ENCODE results near the gene HTR2C. TPM values are rescaled to one million over a fixed set of nuclear protein-coding genes. Genes with fewer than 3 reads are reported as not detected.

Gene HTR2C
- total and polyA plus RNA-seq, 2 of the 4 experiments (the other 2 are of a cell fraction): not detected

Small RNA genes lying within 50 kb of the gene (microRNA-seq; reads per million reads assigned to microRNA genes)
- gene AL355812.1 (ENCODE audit: insufficient read depth, insufficient read length): not detected
- gene MIR1264 (ENCODE audit: insufficient read depth in 1 of 2, insufficient read length in 1 of 2, unreplicated experiment in 1 of 2): 0 reads per million in 2 experiments
- gene MIR1298 (ENCODE audit: insufficient read depth in 1 of 2, insufficient read length in 1 of 2, unreplicated experiment in 1 of 2): 0 to 1.0 reads per million in 2 experiments
- gene MIR1911 (ENCODE audit: insufficient read depth in 1 of 2, insufficient read length in 1 of 2, unreplicated experiment in 1 of 2): 0 reads per million in 2 experiments
- gene MIR1912 (ENCODE audit: insufficient read depth in 1 of 2, insufficient read length in 1 of 2, unreplicated experiment in 1 of 2): 0 reads per million in 2 experiments
- 0 to 2.1 reads per million in 2 experiments for gene MIR448 (ENCODE audit: insufficient read depth in 1 of 2, insufficient read length in 1 of 2, unreplicated experiment in 1 of 2)
- 0 reads per million in 2 experiments for gene MIR764 (ENCODE audit: insufficient read depth in 1 of 2, insufficient read length in 1 of 2, unreplicated experiment in 1 of 2)
- gene SNORA35 (ENCODE audit: insufficient read depth, insufficient read length): not detected

Small RNA genes lying within 50 kb of the gene (small RNA-seq; reads per million reads assigned to genes)
- gene AL355812.1 (0 reads per million in 5 experiments), gene MIR1264 (0 reads per million in 5 experiments), gene MIR1298 (0 reads per million in 5 experiments), gene MIR1911 (0 reads per million in 5 experiments), gene MIR1912 (0 reads per million in 5 experiments), gene MIR448 (0 reads per million in 5 experiments), gene MIR764 (0 reads per million in 5 experiments), gene SNORA35 (0 reads per million in 5 experiments)
